Activated naive CD4-positive, alpha-beta T cell treated with anti-CD3 and anti-CD28 coated beads, Interleukin-2, amount 50 U/mL, for 24 hours (primary cell): ENCODE measurements around the gene MAML1.

Experiments
- H3K27ac Mint-ChIP-seq: one replicate; pipeline ENCODE4 v1.8.0; 2021; ENCODE audit warnings: mild to moderate bottlenecking, mixed read lengths
- H3K27me3 Mint-ChIP-seq: one replicate; pipeline ENCODE4 v1.8.0; 2021; ENCODE audit warnings: mixed read lengths
- H3K36me3 Mint-ChIP-seq: one replicate; pipeline ENCODE4 v1.8.0; 2021; ENCODE audit warnings: mixed read lengths
- H3K4me1 Mint-ChIP-seq: one replicate; pipeline ENCODE4 v1.8.0; 2021; ENCODE audit warnings: mixed read lengths
- H3K4me3 Mint-ChIP-seq: one replicate; pipeline ENCODE4 v1.8.0; 2021; ENCODE audit warnings: mild to moderate bottlenecking, mixed read lengths
- H3K9me3 Mint-ChIP-seq: one replicate; pipeline ENCODE4 v1.8.0; 2021; ENCODE audit warnings: mixed read lengths

Gene MAML1

GRCh38 chr5:179801304-179802206 lies 68.9 kb downstream of the MAML1 start:
- no peaks in the 10 kb centered on the region for H3K9me3 Mint-ChIP-seq
- no peak overlapping the region for H3K4me3 Mint-ChIP-seq
- no peak overlapping the region for H3K27ac Mint-ChIP-seq
- peaks cover 34% of the 10 kb centered on the region for H3K4me1 Mint-ChIP-seq
- no peaks in the 10 kb centered on the region for H3K27me3 Mint-ChIP-seq
- H3K36me3 Mint-ChIP-seq, result peaks cover 7% of the 10 kb centered on the region

GRCh38 chr5:179802207-179802883 lies 69.7 kb downstream of the MAML1 start:
- Mint-ChIP-seq H3K4me1 (peaks cover 29% of the 10 kb centered on the region), H3K27ac (no peak overlapping the region), H3K4me3 (no peak overlapping the region), H3K9me3 (no peaks in the 10 kb centered on the region), H3K27me3 (no peaks in the 10 kb centered on the region), H3K36me3 (peaks cover 4% of the 10 kb centered on the region)

- Mint-ChIP-seq H3K4me1 (peaks cover 29% of the 10 kb centered on the region), H3K27me3 (no peaks in the 10 kb centered on the region), H3K27ac (no peak overlapping the region), H3K36me3 (peaks cover 4% of the 10 kb centered on the region), H3K9me3 (no peaks in the 10 kb centered on the region), H3K4me3 (no peak overlapping the region)
These were observed 70.4 kb downstream of the MAML1 start for GRCh38 chr5:179802950-179803562.

GRCh38 chr5:179803651-179804554 lies 71.3 kb downstream of the MAML1 start:
- Mint-ChIP-seq H3K27ac (no peak overlapping the region), H3K4me1 (peaks cover 29% of the 10 kb centered on the region), H3K36me3 (peaks cover 4% of the 10 kb centered on the region), H3K9me3 (no peaks in the 10 kb centered on the region), H3K4me3 (peak overlapping the region; percentile 70), H3K27me3 (no peaks in the 10 kb centered on the region)

GRCh38 chr5:179804555-179804947 lies 71.9 kb downstream of the MAML1 start:
- Mint-ChIP-seq H3K36me3 (no peaks in the 10 kb centered on the region), H3K4me1 (peaks cover 29% of the 10 kb centered on the region), H3K4me3 (peak overlapping the region; percentile 77), H3K27me3 (no peaks in the 10 kb centered on the region), H3K27ac (no peak overlapping the region), H3K9me3 (no peaks in the 10 kb centered on the region)

- peak overlapping the region; percentile 77 for H3K4me3 Mint-ChIP-seq
- peaks cover 29% of the 10 kb centered on the region for H3K4me1 Mint-ChIP-seq
- H3K27me3 Mint-ChIP-seq, result no peaks in the 10 kb centered on the region
- H3K9me3 Mint-ChIP-seq, result no peaks in the 10 kb centered on the region
- peak overlapping the region; percentile 51 for H3K27ac Mint-ChIP-seq
- H3K36me3 Mint-ChIP-seq, result no peaks in the 10 kb centered on the region
These were observed 72.5 kb downstream of the MAML1 start for GRCh38 chr5:179805070-179805528.

- Mint-ChIP-seq H3K4me3 (peak overlapping the region; percentile 77), H3K27ac (no peak overlapping the region), H3K27me3 (no peaks in the 10 kb centered on the region), H3K4me1 (peaks cover 29% of the 10 kb centered on the region), H3K9me3 (no peaks in the 10 kb centered on the region), H3K36me3 (no peaks in the 10 kb centered on the region)
These were observed 73.1 kb downstream of the MAML1 start for GRCh38 chr5:179805529-179806249.

- no peaks in the 10 kb centered on the region for H3K36me3 Mint-ChIP-seq
These were observed 73.8 kb downstream of the MAML1 start, which contains the start of gene MGAT4B for GRCh38 chr5:179806250-179807048. MGAT4B (minus strand) TSS chr5:179806866; CDS start chr5:179806583, 283 bp downstream.

GRCh38 chr5:179812135-179812825 lies 79.7 kb downstream of the MAML1 start:
- no peaks in the 10 kb centered on the region for H3K9me3 Mint-ChIP-seq
- peaks cover 1% of the 10 kb centered on the region for H3K36me3 Mint-ChIP-seq
- no peak overlapping the region for H3K27ac Mint-ChIP-seq
- H3K27me3 Mint-ChIP-seq, result no peaks in the 10 kb centered on the region
- no peaks in the 10 kb centered on the region for H3K4me1 Mint-ChIP-seq
- no peak overlapping the region for H3K4me3 Mint-ChIP-seq

More at GRCh38 chr5:179806250-179807048, 73.8 kb downstream of the MAML1 start, which contains the start of gene MGAT4B:
- Mint-ChIP-seq H3K4me3 (peak within 1 kb of the TSS; percentile 84), H3K9me3 (no peaks in the 10 kb centered on the region), H3K4me1 (peaks cover 29% of the 10 kb centered on the region), H3K27me3 (no peaks in the 10 kb centered on the region), H3K27ac (peak within 1 kb of the TSS; percentile 83)

GRCh38 chr5:179812997-179813607 lies 80.5 kb downstream of the MAML1 start:
- H3K27me3 Mint-ChIP-seq, result no peaks in the 10 kb centered on the region
- peaks cover 1% of the 10 kb centered on the region for H3K36me3 Mint-ChIP-seq
- H3K4me3 Mint-ChIP-seq, result no peak overlapping the region
- no peak overlapping the region for H3K27ac Mint-ChIP-seq
- no peaks in the 10 kb centered on the region for H3K9me3 Mint-ChIP-seq
- H3K4me1 Mint-ChIP-seq, result peaks cover 8% of the 10 kb centered on the region

GRCh38 chr5:179814090-179814489 lies 81.5 kb downstream of the MAML1 start:
- H3K4me3 Mint-ChIP-seq, result no peak overlapping the region
- no peaks in the 10 kb centered on the region for H3K27me3 Mint-ChIP-seq
- H3K36me3 Mint-ChIP-seq, result peaks cover 1% of the 10 kb centered on the region
- no peak overlapping the region for H3K27ac Mint-ChIP-seq
- H3K9me3 Mint-ChIP-seq, result no peaks in the 10 kb centered on the region
- peaks cover 15% of the 10 kb centered on the region for H3K4me1 Mint-ChIP-seq

GRCh38 chr5:179815491-179816249 lies 83.0 kb downstream of the MAML1 start:
- H3K4me3 Mint-ChIP-seq, result peak overlapping the region; percentile 51
- no peaks in the 10 kb centered on the region for H3K9me3 Mint-ChIP-seq
- peaks cover 24% of the 10 kb centered on the region for H3K4me1 Mint-ChIP-seq
- H3K36me3 Mint-ChIP-seq, result peaks cover 1% of the 10 kb centered on the region
- no peaks in the 10 kb centered on the region for H3K27me3 Mint-ChIP-seq
- no peak overlapping the region for H3K27ac Mint-ChIP-seq
